Measurements from ENCODE around the gene RAB3GAP2.
"Not testable (repeated sequence)": the region's sequence is repeated elsewhere in the genome, so short reads cannot be mapped to it uniquely, and the experiment has no call there.

RAB3GAP2 gene, protein sequence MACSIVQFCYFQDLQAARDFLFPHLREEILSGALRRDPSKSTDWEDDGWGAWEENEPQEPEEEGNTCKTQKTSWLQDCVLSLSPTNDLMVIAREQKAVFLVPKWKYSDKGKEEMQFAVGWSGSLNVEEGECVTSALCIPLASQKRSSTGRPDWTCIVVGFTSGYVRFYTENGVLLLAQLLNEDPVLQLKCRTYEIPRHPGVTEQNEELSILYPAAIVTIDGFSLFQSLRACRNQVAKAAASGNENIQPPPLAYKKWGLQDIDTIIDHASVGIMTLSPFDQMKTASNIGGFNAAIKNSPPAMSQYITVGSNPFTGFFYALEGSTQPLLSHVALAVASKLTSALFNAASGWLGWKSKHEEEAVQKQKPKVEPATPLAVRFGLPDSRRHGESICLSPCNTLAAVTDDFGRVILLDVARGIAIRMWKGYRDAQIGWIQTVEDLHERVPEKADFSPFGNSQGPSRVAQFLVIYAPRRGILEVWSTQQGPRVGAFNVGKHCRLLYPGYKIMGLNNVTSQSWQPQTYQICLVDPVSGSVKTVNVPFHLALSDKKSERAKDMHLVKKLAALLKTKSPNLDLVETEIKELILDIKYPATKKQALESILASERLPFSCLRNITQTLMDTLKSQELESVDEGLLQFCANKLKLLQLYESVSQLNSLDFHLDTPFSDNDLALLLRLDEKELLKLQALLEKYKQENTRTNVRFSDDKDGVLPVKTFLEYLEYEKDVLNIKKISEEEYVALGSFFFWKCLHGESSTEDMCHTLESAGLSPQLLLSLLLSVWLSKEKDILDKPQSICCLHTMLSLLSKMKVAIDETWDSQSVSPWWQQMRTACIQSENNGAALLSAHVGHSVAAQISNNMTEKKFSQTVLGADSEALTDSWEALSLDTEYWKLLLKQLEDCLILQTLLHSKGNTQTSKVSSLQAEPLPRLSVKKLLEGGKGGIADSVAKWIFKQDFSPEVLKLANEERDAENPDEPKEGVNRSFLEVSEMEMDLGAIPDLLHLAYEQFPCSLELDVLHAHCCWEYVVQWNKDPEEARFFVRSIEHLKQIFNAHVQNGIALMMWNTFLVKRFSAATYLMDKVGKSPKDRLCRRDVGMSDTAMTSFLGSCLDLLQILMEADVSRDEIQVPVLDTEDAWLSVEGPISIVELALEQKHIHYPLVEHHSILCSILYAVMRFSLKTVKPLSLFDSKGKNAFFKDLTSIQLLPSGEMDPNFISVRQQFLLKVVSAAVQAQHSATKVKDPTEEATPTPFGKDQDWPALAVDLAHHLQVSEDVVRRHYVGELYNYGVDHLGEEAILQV (N-terminal part only)

DNA sequence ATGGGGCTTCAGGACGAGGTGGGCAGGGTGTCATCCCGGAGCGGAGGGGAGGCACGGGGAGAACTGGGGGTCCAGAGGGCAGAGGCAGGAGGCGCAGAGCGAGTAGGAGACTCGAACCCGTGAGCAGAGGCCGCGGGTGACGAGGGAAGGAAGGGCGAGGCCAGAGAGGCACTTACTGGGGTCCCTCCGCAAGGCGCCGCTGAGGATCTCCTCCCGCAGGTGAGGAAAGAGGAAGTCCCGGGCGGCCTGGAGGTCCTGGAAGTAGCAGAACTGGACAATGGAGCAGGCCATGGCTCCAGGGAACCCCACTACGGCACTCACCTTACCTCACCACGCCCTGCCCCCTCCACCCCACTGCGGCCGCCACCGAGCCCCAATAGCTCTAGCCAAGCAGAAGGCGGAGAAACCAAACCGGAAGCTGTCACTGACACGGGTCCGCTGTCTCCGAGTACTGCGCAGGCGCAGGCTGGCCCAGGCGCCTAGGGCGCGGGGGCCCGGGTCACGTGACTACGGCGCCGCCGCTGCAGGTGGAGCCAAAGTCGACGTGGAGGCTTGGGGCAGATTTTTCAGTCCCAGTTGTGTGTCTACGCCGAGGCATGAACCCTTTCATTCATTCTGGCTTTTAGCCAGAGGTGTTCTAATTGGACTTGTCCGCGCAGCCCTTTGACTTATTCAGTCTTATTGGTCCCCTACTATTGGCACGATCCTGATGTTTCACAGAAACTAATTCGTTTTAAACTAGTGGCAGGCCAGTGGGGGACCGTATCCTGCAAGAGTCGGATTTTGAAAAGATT is at the start of gene RAB3GAP2:
RAB3GAP2 (minus strand) TSS at position 407 of the 794 bp plus-strand sequence; CDS start at position 291, 116 bp downstream.
- peak; percentile 95 to 96 for DNase-seq (ENCODE audit: low read depth in 2 of 2, low spot score in 1 of 2)

DNA sequence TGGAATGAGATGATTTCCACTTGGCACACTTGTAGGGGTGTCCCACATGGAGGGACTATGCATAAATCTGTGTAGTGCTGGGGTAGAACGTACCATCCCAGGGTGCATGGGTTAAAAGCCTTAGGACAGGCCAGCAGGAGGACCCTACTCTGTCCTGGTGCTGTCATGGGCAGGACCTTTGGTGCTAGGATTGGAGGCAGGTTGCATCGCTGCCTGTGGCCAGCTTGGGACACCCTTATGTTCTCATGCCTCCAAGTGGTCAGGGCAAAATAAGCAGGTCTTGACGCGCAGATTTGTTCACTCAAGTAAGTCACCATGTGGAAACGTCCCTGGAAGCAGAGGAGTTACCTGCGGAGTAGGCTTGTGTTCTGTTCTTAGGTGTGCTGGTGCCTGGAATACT is 49.5 kb upstream of the RAB3GAP2 start:
- DNase-seq (ENCODE audit: low read depth in 2 of 2, low spot score in 1 of 2), result no peak

DNA sequence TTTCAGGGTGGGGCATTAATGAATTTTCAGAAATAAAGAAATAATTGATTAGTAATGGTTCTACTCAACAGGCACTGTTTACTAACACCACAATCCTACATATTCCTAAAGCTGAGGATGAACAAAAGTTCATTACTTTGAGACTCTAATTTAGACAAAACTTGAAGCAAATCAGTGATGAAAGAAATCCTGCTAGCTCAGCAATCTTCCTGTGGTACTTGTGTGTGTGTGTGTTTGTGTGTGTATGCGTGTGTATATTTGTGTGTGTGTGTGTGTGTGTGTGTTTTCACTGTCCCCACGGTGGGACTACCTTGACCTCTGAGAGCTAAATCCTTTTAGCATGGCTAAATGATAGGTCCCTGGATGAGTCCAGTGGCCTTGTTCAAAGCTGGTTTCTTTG is 48.5 kb upstream of the RAB3GAP2 start:
- DNase-seq (ENCODE audit: low read depth in 2 of 2, low spot score in 1 of 2), result no peak

DNA sequence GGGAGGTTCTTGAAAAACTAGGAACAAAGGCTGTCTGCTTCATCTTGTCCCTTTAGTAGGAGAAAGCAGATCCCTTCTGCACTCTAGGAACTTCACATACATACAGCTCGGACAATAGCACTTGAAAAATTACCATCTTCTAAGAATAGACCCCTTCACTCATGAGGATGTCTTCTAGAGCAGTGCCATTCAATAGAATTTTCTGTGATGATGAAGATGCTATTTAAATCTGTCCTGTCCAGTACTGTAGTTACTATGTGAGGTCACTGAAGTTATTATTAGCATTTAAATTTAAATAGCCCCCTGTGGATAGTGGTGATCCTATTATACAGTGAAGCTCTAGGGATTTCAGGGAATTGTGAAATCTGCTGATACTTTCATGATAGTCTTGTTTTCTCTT is 46.4 kb upstream of the RAB3GAP2 start:
- no peak for DNase-seq (ENCODE audit: low read depth in 2 of 2, low spot score in 1 of 2)

DNA sequence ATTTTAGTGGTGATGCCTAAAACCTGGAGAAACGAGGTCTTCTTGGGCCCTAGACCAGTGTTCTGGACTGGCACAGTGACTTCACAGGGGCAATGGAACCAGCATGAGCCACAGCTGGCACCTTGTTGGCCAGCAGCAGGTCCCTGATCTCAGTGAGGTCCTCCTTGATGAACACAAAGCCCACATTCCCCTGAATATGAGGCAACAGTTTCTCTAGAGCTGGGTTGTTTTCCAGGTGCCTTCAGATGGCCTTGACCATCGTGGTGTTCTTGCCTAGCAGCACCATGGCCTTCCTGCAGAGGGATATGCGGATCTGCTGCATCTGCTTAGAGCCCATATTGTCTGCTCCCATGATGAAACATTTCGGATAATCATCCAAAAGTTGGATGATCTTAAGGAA is 44.9 kb upstream of the RAB3GAP2 start:
- DNase-seq (ENCODE audit: low read depth in 2 of 2, low spot score in 1 of 2), result no peak

DNA sequence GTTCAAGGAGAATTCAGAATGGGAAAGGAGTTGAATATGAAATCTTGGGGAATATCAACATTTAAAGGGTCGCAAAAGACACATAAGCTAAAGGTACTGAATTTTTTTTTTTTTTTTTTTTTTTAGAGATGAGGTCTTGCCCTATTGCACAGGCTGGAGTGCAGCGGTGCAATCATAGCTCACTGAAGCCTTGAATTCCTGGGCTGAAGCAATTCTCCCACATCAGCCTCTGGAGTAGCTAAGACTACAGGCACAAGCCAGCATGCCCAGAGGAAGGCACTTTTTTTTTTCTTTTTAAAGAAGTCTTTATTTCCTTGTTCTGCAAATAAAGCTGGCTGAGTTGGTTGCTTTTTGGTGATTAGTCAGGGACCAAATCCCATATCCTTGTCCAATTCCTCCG is 44.1 kb upstream of the RAB3GAP2 start:
- DNase-seq (ENCODE audit: low read depth in 2 of 2, low spot score in 1 of 2), result no peak

DNA sequence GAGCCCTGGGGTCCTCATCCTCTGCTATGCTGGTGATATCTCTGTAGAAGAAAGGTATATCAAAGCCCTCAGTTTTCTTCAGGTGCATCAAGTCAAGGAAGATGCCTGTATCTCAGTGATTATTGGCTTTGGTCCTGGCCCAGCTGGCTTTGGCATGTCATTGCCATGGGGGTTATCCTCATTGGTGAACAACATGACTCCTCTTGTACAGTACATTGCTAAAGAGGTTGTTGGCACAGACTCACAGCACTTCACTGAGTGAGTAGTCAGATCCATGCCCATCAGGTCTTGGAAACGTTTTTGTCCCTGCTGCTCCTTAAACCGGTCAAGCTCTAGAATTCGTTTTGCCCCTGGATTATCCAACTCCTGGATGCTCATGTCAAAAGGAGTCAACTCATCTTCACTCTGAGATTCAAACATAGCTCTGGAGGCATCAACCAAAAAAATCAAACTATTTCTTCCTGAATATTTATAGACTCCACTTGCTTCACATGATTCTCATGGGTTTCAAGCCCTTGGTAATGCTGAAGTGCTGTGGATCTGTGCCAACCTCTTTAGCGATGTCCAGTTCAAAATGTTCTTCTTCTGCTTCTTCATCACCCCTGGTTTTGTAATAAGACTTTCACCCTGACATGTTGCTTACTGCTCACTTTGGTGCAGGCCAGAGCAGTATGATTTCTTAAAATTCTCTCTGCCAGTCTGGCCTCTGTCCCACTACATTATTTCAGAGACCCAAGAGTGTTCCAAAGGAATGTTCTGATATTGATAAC is 43.0 kb upstream of the RAB3GAP2 start:
- no peak for DNase-seq (ENCODE audit: low read depth in 2 of 2, low spot score in 1 of 2)

DNA sequence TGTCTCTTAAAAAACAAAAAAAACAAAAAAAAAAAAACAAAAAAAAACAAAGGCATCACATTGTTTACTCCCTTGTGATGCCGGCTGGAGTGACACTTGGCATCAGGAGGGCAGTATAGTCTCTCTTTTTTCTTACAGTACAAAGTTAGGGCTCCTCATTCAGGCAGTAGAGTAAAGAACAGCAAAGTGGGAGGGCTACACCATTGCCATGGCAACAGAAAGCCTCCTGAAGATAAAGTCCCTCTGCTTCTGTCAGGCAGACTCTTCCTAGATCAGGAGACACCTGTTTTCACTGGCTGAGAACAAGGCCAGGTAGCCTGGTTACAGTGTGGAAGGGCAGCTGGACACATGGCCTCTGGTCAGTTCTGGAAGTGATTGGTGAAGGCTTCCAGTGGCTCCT is 41.3 kb upstream of the RAB3GAP2 start:
- no peak for DNase-seq (ENCODE audit: low read depth in 2 of 2, low spot score in 1 of 2)

DNA sequence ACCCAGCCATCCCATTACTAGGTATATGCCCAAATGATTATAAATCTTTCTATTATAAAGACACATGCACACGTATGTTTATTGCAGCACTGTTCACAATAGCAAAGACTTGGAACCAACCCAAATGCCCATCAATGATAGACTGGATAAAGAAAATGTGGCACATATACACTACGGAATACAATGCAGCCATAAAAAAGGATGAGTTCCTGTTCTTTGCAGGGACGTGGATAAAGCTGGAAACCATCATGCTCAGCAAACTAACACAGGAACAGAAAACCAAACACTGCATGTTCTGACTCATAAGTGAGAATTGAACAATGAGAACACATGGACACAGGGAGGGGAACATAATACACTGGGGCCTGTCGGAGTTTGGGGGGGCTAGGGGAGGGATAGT is 37.9 kb upstream of the RAB3GAP2 start:
- not testable (repeated sequence) for DNase-seq (ENCODE audit: low read depth in 2 of 2, low spot score in 1 of 2)

DNA sequence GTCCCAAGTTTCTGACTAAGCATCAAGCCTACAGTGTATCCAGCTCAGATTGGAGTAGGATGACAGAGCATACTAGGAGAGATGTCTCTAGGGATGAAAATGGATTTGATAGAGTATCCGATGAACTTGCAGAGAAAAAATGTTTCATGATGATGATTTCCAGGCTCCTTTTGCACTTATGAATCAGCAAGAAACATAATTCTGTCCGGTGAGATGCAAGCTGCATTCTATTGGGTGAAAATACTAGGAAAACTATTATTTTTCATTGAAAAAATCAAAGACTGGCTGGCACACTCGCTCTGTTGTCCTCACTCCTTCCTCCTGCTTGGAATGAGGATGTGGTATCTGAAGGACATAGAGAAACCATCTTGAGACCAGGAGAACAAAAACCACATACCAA is 35.4 kb upstream of the RAB3GAP2 start:
- DNase-seq (ENCODE audit: low read depth in 2 of 2, low spot score in 1 of 2), result no peak

DNA sequence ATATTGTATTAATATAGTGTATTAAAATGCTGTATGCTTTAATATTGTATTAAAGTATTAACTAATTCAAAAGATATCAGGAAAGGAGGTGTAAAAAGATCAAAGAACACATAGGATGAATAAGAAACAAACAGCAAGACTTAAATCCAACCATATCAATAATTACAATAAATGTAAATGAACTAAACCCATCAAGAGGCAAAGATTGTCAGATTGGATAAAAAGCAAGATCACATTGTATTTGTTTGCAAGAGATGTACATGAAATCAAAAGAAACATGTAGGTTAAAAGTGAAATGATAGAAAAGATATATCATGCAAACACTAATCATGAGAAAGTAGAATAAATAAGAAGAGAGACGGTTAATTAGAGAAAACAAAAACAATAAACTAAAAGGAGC is 34.1 kb upstream of the RAB3GAP2 start:
- DNase-seq (ENCODE audit: low read depth in 2 of 2, low spot score in 1 of 2), result no peak

DNA sequence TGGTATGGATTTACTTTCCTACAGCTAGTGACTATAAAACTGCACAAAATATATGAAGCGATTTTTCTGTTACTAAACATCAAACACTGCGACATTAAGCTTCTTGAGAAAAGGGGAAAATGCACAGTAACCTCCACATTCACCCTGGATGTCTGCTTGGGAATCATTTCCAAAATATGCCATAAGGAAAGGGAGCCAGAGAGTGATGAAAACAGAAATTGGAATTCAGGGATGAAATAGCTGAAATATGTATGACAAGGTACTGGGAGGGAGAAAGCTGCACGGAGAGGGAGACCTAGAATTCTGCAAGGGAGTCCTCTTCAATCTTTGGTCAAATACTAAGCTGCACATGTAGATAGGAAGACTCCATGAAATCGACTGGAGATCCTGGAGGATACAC is 31.6 kb upstream of the RAB3GAP2 start:
- no peak for DNase-seq (ENCODE audit: low read depth in 2 of 2, low spot score in 1 of 2)

DNA sequence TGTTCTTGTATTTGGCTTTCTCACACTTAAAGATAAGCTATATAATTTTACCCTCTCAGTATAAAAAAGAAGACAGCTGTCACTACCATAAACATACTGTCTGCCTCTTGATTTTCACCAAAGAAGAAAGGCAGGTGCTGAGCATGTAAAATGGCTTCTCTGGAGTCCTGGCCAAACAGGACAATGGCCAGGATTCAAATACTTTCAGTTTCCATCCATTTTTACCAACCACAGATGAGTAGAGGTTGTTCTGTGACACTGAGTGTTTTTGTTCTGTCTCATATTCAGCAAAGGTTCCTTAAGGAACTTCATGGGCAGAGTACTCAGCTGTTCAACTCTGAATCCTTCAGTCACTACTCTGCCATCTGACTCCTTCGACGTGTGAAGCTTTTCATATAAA is 29.4 kb upstream of the RAB3GAP2 start:
- DNase-seq (ENCODE audit: low read depth in 2 of 2, low spot score in 1 of 2), result no peak

DNA sequence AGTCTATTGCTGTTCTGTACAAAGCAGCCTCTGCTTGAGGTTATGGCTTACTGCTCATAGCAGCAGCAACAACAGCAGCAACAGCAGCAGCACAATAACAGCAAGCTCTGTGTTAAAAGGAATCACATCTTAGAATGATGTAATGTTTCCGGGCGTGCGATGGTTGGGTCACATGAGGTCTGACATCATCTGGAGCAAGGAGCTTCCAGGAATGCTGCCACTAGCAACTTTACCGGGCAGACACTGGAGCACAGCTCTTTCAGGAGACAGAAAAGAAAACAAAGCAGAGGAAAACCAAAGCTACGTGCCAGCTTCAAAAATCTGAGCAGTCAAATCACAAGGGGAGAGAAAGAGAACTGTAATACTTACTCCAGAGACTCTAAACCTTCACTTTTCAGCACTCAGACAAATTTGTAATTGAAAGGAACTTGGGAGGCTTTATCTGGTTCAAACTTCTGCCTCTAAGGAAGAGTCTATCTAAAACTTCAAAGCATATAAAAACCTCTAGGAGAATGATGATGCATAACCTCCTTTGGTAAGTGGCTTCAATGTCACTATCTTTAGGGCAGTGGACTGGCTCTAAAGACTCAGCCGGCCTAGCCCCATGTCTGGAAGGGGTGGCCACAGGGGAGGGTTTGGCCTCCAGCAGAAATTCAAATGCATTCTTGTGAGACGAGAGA is 28.3 kb upstream of the RAB3GAP2 start:
- DNase-seq (ENCODE audit: low read depth in 2 of 2, low spot score in 1 of 2), result no peak

DNA sequence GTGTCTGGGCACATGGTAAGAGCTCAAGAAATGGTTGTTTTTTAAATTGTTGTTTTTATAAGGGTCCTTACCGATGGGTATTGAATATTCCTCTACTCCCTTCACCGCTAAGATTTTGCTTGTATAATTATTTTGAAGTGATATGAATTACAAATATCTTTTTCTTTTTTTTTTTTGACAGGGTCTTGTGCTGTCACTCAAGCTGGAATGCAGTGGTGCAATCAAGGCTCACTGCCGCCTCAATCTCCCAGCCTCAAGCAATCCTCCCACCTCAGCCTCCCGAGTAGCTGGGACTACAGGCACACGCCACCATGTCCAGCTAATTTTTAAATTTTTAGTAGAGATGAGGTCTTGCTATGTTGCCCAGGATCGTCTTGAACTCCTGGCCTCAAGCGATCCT is 27.1 kb upstream of the RAB3GAP2 start:
- no peak for DNase-seq (ENCODE audit: low read depth in 2 of 2, low spot score in 1 of 2)

DNA sequence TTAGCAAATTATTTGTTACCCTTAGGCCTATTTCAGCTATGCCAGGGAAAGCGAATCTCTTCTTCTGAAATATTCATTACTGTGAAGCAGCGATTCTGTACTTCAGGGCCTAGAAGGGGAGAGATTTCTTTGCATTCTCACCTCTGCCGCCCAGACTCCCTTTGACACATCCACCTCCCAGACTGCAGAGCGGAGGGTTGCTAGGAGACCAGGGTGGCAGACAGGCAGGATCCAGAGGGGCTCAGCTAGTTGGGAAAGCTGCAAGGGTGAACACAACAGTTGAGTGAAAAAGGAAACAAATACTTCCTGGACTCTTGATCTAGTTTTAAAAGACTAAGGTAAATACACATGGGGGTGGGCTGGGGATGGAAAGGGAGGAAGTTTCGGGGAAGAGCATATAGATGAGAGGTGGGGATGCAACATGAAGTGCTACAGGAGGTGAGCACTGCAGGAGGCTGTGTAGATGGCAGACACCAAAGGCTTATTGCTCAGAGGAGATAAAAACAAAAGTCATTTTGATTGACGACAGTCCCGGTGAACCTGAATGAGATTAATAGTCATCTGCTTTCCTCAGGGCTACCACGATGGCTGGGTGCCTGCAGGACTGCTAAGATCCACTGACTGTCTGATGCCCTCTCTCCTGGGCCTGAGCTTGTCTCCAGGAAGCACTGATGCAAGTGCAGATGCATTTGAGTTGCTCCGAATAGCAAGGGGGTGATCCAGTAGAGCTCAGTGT is 26.4 kb upstream of the RAB3GAP2 start:
- no peak for DNase-seq (ENCODE audit: low read depth in 2 of 2, low spot score in 1 of 2)

DNA sequence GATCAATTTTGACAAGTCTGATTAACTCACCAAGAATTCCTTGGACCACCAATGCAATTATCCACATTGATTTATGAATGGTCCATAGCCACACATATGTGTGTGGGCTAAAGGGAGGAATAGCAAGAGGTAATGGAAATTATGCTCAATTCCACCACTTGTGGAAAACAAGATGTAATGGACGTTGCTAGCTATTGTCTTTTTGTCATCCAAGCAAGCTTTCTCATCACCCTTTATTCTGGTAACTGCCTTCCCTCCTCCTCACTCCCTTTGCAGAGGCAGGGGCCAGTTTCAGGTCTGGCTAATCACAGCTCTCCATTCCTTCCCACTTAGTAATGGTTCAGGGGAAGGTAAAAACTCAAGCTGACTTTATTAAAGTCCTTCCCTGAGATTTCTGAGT is 24.7 kb upstream of the RAB3GAP2 start:
- DNase-seq (ENCODE audit: low read depth in 2 of 2, low spot score in 1 of 2), result no peak

DNA sequence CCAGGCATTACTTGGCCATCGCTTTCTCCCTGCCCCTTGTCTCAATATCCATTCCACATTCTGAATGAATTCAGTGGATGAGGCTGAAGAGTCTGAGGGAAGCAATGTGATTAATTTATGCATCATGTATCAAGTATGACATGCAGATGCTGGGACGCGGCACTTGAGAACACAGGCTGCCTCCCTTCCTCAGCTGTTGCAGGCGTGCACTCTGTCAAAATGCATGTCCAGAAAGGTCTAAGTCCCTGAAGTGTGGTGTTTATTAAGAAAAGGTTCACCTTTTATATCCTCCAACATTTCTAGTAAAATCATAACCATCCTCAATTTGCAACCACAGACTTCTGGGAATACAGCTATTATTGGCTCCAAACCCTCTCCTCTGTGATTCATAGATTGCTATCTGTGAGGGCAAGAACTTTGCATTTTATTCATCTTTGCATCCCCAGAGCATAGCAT is 22.6 kb upstream of the RAB3GAP2 start:
- DNase-seq (ENCODE audit: low read depth in 2 of 2, low spot score in 1 of 2), result no peak

DNA sequence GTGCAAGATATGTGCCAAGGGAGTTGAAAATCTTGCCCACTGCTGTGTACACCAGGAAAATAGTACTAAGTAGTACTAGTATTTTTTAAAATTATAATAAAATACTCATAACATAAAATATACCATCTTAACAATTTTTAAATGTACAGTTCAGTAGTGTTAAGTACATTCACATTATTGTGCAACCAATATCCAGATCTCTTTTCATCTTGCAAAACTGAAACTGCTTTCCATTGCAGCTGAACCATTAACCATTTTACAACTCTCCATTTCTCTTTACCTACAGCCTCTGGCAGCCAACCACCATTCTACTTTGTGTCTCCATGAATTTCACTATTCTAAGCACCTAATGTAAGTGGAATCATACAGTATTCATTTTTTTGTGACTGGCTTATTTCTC is 19.3 kb upstream of the RAB3GAP2 start:
- DNase-seq (ENCODE audit: low read depth in 2 of 2, low spot score in 1 of 2), result no peak

All from stimulated activated CD8-positive, alpha-beta memory T cell treated with anti-CD3 and anti-CD28 coated beads, Interleukin-4, amount 100 ng/mL, for 1 hour (primary cell).